ENCODE measurements around the gene PPP1R18. TPM values are rescaled to one million over a fixed set of nuclear protein-coding genes. Genes with fewer than 3 reads are reported as not detected.
A peak's percentile ranks its signal among the peaks of the same experiment; 100 is the strongest.

PPP1R18 gene
- total and polyA plus RNA-seq, 9 of the 15 experiments (the other 6 are each of a cell fraction or from before 2014, with no cell fraction given) = 12.0 to 99.2 (median 42.6) TPM

DNA sequence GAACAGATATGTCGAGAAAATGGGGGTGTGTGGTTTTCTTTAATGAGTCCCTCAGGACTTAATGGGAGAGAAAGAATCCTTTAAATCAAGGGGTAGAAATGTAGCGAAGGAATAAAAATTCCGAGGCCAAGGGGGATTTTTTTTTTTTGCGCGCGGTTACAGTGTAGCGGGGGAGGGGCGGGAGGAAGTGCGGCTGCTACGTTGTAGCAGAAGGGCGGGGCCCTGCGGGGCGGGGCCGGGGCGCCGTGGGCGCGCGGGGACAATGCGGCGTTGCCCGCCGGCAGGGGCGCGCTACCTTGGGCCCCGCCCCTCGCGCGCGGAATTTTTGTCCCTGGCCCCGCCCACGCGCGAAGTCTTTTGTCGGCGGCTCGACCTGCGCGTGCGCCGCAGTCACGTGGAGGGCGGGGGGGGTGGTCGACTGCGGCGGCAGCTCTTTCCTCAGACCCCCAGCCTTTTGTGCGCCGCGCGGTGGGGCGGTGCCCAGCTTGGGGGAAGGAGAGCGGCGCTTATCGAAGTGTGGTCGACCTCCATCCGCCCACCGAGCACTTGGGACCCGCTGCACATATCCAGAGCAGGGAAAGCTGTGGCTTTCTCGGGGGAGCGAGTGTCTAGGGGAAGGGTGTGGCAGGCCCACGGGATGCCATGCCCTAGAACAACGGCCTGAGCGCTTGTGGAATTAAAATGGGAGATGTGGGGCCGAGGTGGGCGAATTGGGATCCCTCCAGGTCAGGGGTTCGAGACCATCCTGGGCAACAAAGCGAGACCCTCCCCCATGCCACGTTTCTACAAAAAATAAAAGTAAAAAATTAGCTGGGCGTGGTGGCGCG lies 35.0 kb upstream of the PPP1R18 start (continued):
- TF ChIP-seq CHAMP1 (IDR thresholded peaks at IDR 0.05) (no peak), MITF (IDR thresholded peaks at IDR 0.05) (peak; percentile 56), CBX8 (IDR thresholded peaks at IDR 0.05; ENCODE audit: borderline replicate concordance, extremely low read depth, low read depth, low read length, poor library complexity, severe bottlenecking) (no peak), E2F4 (CRISPR knock-in tag; IDR thresholded peaks at IDR 0.05; ENCODE audit: low read depth) (peak; percentile 69; the same call in 1 of the 2 replicates), PRMT5 (CRISPR knock-in tag; IDR thresholded peaks at IDR 0.05) (no peak), TCF15 (CRISPR knock-in tag; IDR thresholded peaks at IDR 0.05) (no peak), ELF4 (CRISPR knock-in tag; IDR thresholded peaks at IDR 0.05) (peak; percentile 69), BACH1 (tag; IDR thresholded peaks at IDR 0.05) (0 out of 2 replicates have a peak, but pooled peaks have one; percentile 21), NR4A1 (CRISPR knock-in tag; IDR thresholded peaks at IDR 0.05) (peak; percentile 73), NR4A1 (tag; IDR thresholded peaks at IDR 0.05) (no peak), HCFC1 (IDR thresholded peaks at IDR 0.05; ENCODE audit: low read depth, low read length) (peak; percentile 53), POLR2B (IDR thresholded peaks at IDR 0.05; ENCODE audit: low read depth, partially characterized antibody) (peak; percentile 44), MECOM (CRISPR knock-in tag; IDR thresholded peaks at IDR 0.05) (no peak), SAFB2 (IDR thresholded peaks at IDR 0.05; ENCODE audit: borderline replicate concordance, low read depth, low read length, severe bottlenecking) (no peak), CCNT2 (IDR thresholded peaks at IDR 0.05; ENCODE audit: borderline replicate concordance, extremely low read depth, insufficient read length, low read depth, low read length) (peak; percentile 98), FOXM1 (IDR thresholded peaks at IDR 0.05; ENCODE audit: low read depth) (no peak), FOXM1 (CRISPR knock-in tag; IDR thresholded peaks at IDR 0.05; ENCODE audit: low read depth) (no peak), ZNF507 (tag; conservative IDR thresholded peaks at IDR 0.05) (no peak), ZNF76 (CRISPR knock-in tag; IDR thresholded peaks at IDR 0.05; ENCODE audit: borderline replicate concordance) (no peak; the same call in 1 of the 2 replicates), MED1 (CRISPR knock-in tag; IDR thresholded peaks at IDR 0.05; ENCODE audit: borderline replicate concordance) (no peak), CAMTA2 (CRISPR knock-in tag; conservative IDR thresholded peaks at IDR 0.05) (peak; percentile 86; the same call in 1 of the 2 replicates), NR2C2 (CRISPR knock-in tag; IDR thresholded peaks at IDR 0.05) (peak; percentile 66), NR2C2 (tag; IDR thresholded peaks at IDR 0.05) (no peak; the same call in none of the 2 replicates)
